Sigmoid colon (tissue), 7 donors: ENCODE results near the gene BAK1. TPM values are rescaled to one million over a fixed set of nuclear protein-coding genes. Genes with fewer than 3 reads are reported as not detected.

ENCODE experiments used
- DNase-seq: peaks from one replicate; pipeline ENCODE4 v3.0.0-alpha.2; 2019
- H3K27ac ChIP-seq, 4 donors: fragments of 200-600 bp; sonication (generic); one replicate each; pipeline ENCODE4 v1.5.1; 2016 to 2019; ENCODE audit warnings: mild to moderate bottlenecking in 1 of 4
- H3K27me3 ChIP-seq, 3 donors: fragments of 200-600 bp; sonication (generic); one replicate each; pipeline ENCODE4 v1.5.1; 2019; ENCODE audit warnings: mild to moderate bottlenecking in 1 of 3
- H3K36me3 ChIP-seq, 4 donors: fragments of 200-600 bp; sonication (generic); one replicate each; pipeline ENCODE4 v1.5.1; 2016 to 2019
- H3K4me1 ChIP-seq, 4 donors: fragments of 200-600 bp; sonication (generic); one replicate each; pipeline ENCODE4 v1.5.1; 2017 to 2019
- H3K4me3 ChIP-seq, 4 donors: fragments of 200-600 bp; sonication (generic); one replicate each; pipeline ENCODE4 v1.5.1; 2017 to 2019; ENCODE audit warnings: mild to moderate bottlenecking in 2 of 4, moderate library complexity in 1 of 4
- H3K9me3 ChIP-seq, 4 donors: fragments of 200-600 bp in 3 of 4; sonication (generic) in 3 of 4; one replicate each; pipeline versions ENCODE4 v1.5.1 to v1.6.1; 2013 to 2019
- EP300 ChIP-seq, 4 donors: sonication (generic); formaldehyde crosslinking; IDR thresholded peaks; one replicate each; pipeline ENCODE4 v1.6.1; 2017; ENCODE audit warnings: antibody characterized with exemption in 4 of 4
- POLR2A ChIP-seq, 2 donors: fragments of 450-650 bp; IDR thresholded peaks; one replicate each; pipeline ENCODE4 v1.6.1; 2016; ENCODE audit warnings: antibody characterized with exemption in 2 of 2, mild to moderate bottlenecking in 2 of 2, moderate library complexity in 2 of 2
- POLR2AphosphoS5 ChIP-seq, 4 donors: sonication (generic); formaldehyde crosslinking; IDR thresholded peaks; one replicate each; pipeline ENCODE4 v1.6.1; 2017; ENCODE audit warnings: antibody characterized with exemption in 4 of 4
- WGBS, 2 donors: extraction: QIAGEN DNeasy Blood & Tissue Kit; methylation state at CpG; one replicate each; pipeline ENCODE4 v1.1.7; 2013; 5-methylcytosine and 5-hydroxymethylcytosine counted together
- intact Hi-C: fragments of 100-400 bp; cut with DNase I; formaldehyde crosslinking; loops from one replicate; pipeline ENCODE4 v1.15.1; 2023
- polyA plus RNA-seq, 3 donors: library from polyadenylated mRNA; stranded (reverse); fragments of 200-250 nt; gene quantifications; one replicate each; pipeline ENCODE4 v1.2.3, GENCODE V29; 2013
- total RNA-seq, 4 donors: library from RNA; depleted of rRNA; stranded (reverse); fragments of >200 nt; gene quantifications; one replicate each; pipeline ENCODE4 v1.1.0, GENCODE V29; 2016
- TF ChIP-seq, protein P1 (sequence below), 4 experiments: fragments of 450-650 bp in 3 of 4; fragments of 200-600 bp in 1 of 4; IDR thresholded peaks; one replicate each; pipeline ENCODE4 v1.5.1; 2016 to 2019; ENCODE audit warnings: antibody characterized with exemption in 4 of 4, mild to moderate bottlenecking in 3 of 4, moderate library complexity in 2 of 4
- donor health status: healthy with polysubstance abuse.
- donor health status: Bipolar disorder and iron deficiency.
- donor health status: healthy.

Gene BAK1
- total and polyA plus RNA-seq, 7 donors: 8.9 to 160 (median 11.1) TPM

DNA sequence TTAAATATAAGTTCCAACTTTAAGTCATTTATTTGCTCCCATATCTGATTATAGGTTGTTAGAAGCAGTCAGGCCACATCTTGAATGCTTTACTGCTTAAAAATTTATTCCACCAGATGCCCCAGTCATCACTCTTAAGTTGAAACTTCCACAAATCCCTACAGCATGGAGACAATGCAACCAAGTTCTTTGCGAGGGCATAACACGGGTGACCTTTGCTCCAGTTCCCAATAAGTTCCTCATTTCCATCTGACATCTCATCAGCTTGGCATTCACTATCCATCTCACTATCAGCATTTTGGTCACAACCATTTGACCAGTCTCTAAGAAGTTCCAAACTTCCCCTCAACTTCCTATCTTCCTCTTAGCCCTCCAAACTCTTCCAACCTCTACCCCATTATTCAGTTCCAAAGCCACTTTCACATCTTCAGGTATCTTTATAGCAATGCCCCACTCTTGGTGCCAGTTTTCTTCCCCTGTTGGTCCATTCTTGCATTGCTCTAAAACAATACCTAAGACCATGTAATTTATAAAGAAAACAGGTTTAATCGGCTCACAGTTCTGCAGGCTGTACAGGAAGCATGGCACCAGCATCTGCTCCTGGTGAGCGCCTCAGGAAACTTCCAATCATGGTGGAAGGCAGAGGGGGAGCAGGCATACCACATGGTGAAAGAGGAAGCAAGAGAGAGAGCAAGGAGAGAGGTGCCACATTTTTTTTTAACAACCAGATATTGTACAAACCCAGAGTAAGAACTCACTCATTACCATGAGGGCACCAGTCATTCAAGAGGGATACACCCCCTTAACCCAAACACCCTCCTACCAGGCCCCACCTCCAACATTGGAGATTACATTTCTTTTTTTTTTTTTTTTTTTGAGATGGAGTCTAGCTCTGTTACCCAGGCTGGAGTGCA is 25.1 kb upstream of the BAK1 start:
- 85 to 86% methylated on average over 4 of the region's 4 CpGs for WGBS, 2 donors
- TF ChIP-seq, protein P1, sequence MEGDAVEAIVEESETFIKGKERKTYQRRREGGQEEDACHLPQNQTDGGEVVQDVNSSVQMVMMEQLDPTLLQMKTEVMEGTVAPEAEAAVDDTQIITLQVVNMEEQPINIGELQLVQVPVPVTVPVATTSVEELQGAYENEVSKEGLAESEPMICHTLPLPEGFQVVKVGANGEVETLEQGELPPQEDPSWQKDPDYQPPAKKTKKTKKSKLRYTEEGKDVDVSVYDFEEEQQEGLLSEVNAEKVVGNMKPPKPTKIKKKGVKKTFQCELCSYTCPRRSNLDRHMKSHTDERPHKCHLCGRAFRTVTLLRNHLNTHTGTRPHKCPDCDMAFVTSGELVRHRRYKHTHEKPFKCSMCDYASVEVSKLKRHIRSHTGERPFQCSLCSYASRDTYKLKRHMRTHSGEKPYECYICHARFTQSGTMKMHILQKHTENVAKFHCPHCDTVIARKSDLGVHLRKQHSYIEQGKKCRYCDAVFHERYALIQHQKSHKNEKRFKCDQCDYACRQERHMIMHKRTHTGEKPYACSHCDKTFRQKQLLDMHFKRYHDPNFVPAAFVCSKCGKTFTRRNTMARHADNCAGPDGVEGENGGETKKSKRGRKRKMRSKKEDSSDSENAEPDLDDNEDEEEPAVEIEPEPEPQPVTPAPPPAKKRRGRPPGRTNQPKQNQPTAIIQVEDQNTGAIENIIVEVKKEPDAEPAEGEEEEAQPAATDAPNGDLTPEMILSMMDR (IDR thresholded peaks at IDR 0.05): no peak
- no peak for TF ChIP-seq EP300 (IDR thresholded peaks at IDR 0.05)
- no peak for TF ChIP-seq POLR2AphosphoS5 (IDR thresholded peaks at IDR 0.05)
- no peak for TF ChIP-seq POLR2A (IDR thresholded peaks at IDR 0.05)
- peaks cover 0 to 17% (median 0%) of the 10 kb centered on the region in 4 donors for H3K4me1 ChIP-seq
- no peaks in the 10 kb centered on the region for H3K36me3 ChIP-seq
- intact Hi-C loops: no loop called here
- H3K4me3 ChIP-seq: no peak overlapping the region
- peaks cover 0 to 5% (median 0%) of the 10 kb centered on the region in 4 donors for H3K9me3 ChIP-seq
- H3K27me3 ChIP-seq: no peaks in the 10 kb centered on the region
- H3K27ac ChIP-seq: no peak overlapping the region
- DNase-seq: no peak

DNA sequence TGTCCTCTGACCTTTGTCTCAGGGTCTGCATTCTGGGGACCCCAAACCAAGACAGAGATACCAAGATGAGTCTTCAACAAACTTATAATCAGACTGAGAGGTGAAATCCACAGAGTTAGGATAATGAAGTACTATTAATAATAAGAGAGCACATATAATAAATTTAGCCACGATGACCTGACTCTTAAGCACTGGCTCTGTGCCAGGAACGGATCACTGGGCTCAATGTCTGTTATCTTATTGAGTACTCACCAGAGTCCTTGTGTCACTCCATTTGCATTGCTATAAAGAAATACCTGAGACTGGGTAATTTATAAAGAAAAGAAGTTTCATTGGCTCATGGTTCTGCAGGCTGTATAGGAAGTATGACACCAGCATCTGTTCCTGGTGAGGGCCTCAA is 22.1 kb upstream of the BAK1 start:
- Histone ChIP-seq H3K4me1 (no peaks in the 10 kb centered on the region), H3K27ac (no peak overlapping the region), H3K27me3 (no peaks in the 10 kb centered on the region), H3K36me3 (no peaks in the 10 kb centered on the region), H3K9me3 (peaks cover 0 to 5% (median 0%) of the 10 kb centered on the region in 4 donors), H3K4me3 (no peak overlapping the region)
- WGBS, 2 donors: 15 to 36% methylated on average over 2 of the region's 2 CpGs
- intact Hi-C loops: no loop called here
- TF ChIP-seq POLR2AphosphoS5 (IDR thresholded peaks at IDR 0.05) (no peak), EP300 (IDR thresholded peaks at IDR 0.05) (no peak), POLR2A (IDR thresholded peaks at IDR 0.05) (no peak)
- TF ChIP-seq, protein P1 (IDR thresholded peaks at IDR 0.05): no peak
- no peak for DNase-seq

DNA sequence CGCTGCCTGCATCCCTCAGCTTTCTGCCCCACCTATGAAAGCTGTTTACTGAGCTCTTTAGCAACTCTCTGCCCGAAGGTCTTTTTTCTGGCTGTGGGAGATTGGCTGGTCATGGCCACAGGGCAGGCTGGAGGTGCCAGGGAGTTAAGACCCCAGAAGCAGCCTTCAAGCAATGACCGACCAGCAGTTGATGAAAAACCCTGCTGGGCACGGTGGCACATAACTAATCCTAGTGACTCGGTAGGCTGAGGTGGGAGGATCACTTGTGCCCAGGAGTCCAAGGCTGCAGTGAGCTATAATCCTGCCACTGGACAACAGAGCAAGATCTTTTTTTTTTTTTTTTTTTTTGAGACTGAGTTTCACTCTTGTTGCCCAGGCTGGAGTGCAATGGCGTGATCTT is 20.7 kb upstream of the BAK1 start:
- no peaks in the 10 kb centered on the region for H3K36me3 ChIP-seq
- TF ChIP-seq POLR2AphosphoS5 (IDR thresholded peaks at IDR 0.05): no peak
- H3K4me3 ChIP-seq: no peak overlapping the region
- DNase-seq: no peak
- 89 to 92% methylated on average over 6 of the region's 6 CpGs for WGBS, 2 donors
- no peaks in the 10 kb centered on the region for H3K4me1 ChIP-seq
- intact Hi-C loops: no loop called here
- no peaks in the 10 kb centered on the region for H3K27me3 ChIP-seq
- H3K9me3 ChIP-seq: peaks cover 0 to 5% (median 0%) of the 10 kb centered on the region in 4 donors
- no peak overlapping the region for H3K27ac ChIP-seq

DNA sequence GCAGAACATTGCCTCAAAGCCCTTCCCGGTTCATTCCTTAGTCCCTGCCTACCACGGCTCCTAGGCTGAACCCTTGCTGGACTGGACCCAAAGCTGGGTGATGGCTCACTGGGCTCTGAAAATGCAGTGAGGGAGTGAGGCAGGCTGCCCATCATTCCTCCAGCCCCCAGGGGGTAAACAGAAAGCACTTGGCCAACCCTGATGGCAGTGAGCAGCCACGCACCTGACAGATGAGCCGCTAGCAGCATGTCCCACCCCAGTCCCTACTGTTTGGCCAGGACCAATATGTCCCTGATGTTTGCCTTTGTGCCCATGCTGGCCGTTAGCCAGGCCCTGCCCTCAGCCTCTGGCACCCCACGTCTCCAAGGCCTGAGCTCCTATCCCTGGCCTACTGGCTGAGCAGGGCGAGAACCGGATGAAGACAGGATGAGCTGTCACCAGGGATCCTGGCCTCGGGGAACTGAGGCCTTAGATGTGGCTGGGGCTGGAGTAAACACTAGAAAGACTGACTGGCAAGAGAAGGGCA is 19.4 kb upstream of the BAK1 start:
- intact Hi-C loops: no loop called here
- H3K27ac ChIP-seq: no peak overlapping the region
- 32 to 70% methylated on average over 9 of the region's 9 CpGs for WGBS, 2 donors

More for the DNA sequence above, 19.4 kb upstream of the BAK1 start:
- no peaks in the 10 kb centered on the region for H3K36me3 ChIP-seq
- no peaks in the 10 kb centered on the region for H3K9me3 ChIP-seq
- DNase-seq: no peak
- H3K4me3 ChIP-seq: no peak overlapping the region
- no peaks in the 10 kb centered on the region for H3K27me3 ChIP-seq
- no peaks in the 10 kb centered on the region for H3K4me1 ChIP-seq
- TF ChIP-seq, protein P1 (IDR thresholded peaks at IDR 0.05): no peak
- TF ChIP-seq POLR2AphosphoS5 (IDR thresholded peaks at IDR 0.05) (no peak), EP300 (IDR thresholded peaks at IDR 0.05) (no peak), POLR2A (IDR thresholded peaks at IDR 0.05) (no peak)
